Jurkat, Clone E6-1 (cell line): Measurements from ENCODE around the gene ZIC1.

Source experiments
- DNase-seq: peaks from one replicate; pipeline ENCODE4 v3.0.0-alpha.2; 2011; ENCODE audit warnings: low read depth, low spot score
- H3K4me3 ChIP-seq: 2 replicates; pipeline ENCODE4 v1.5.1; 2011; ENCODE audit warnings: mild to moderate bottlenecking, low read length, control low read depth, moderate library complexity

ZIC1 gene

DNA sequence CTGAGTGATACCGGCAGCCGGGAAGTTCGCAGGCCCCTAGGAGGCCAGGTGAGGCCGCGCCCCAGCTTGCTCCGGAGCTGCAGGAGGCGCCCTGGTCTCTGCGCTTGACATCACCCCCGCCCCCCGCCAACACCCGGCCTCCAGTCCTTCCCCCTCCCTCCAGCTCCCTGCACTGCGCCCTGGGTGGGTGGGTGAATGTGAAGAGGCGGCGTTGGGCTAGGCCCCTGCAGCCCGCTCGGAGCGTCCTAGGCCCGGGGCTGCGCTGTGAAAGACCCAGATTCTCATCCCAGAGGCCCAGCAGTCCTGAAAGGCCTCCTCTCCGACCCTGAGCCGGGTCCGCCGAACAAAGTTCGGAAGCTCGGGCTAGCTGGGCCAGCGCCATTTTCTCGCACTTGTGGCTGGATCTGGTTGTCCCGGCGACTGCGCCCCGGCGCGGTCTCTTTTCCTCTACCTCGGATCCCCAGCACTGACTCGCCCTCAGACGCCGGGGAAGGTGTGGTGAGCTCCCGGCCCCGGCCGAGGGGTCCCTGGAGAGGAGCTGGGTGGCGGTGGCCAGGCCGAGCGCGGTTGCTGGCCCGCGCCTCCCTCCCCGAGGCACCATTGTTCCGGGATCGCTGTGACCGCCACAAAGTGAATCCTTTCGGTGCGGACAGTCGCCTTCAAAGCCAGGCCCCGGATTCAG lies 15.8 kb upstream of the ZIC1 start:
- DNase-seq = no peak
- no peak overlapping the region for H3K4me3 ChIP-seq

DNA sequence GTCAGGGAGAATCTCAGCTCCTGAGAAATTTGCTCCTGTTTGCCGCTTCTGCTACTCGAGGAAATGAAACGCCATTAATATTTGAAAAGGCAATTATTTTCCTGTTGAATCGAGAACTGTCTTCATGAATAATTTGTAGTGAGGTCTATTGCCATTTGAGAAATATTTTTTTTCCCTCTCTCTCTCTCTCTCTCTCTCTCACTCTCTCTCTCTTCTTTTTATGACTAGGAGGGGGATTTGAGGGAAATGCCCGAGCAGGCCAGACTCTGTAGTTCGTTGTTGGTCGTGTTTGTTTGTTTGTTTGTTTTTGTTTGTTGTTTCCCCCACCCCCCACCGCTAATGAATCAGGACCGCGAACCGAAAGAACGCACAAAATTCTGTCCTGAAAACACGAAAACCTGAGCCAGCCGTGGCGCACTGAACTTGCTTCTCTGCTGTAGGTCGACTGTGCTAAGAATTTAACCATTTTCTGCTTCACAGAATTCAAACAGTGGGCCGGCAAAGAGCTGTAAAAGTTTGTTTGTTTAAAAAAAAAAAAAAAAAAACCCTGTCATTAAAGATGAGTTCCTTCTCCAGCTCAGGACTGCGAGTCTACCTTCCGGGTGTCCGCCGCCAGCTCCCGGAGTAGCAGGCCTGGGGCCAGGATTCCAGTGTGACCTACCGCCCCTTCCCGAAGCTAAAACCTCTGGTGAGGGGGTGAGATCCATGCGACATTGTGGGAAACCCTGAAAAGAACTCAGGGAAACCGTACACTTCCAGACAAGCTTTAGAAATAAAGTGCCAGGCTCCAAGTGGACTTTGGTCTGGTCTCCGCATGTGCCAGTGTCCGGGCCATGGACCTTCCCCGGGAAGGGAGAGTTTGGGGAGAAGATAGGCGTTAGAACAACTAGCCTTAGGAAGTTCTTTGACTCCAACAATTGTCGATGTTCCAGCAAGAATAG lies 15.0 kb upstream of the ZIC1 start:
- DNase-seq = no peak
- no peak overlapping the region for H3K4me3 ChIP-seq

DNA sequence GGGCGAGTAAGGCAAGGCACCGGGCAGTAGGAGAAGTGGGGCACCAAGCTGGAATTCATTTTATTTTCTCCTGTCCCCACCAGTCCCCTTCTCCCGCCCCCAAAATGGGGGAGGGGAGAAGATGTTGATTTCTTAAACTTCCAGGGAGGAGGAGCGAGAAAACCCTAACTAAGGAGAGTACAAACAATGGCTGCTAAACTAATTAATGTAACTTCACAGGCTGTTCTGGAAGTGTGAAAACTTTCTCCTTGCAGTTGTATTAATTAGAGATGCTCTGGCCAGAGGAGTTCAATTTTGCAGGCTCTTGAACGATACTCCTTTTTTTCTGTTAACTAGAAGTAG lies 14.3 kb upstream of the ZIC1 start:
- no peak overlapping the region for H3K4me3 ChIP-seq
- DNase-seq = no peak

DNA sequence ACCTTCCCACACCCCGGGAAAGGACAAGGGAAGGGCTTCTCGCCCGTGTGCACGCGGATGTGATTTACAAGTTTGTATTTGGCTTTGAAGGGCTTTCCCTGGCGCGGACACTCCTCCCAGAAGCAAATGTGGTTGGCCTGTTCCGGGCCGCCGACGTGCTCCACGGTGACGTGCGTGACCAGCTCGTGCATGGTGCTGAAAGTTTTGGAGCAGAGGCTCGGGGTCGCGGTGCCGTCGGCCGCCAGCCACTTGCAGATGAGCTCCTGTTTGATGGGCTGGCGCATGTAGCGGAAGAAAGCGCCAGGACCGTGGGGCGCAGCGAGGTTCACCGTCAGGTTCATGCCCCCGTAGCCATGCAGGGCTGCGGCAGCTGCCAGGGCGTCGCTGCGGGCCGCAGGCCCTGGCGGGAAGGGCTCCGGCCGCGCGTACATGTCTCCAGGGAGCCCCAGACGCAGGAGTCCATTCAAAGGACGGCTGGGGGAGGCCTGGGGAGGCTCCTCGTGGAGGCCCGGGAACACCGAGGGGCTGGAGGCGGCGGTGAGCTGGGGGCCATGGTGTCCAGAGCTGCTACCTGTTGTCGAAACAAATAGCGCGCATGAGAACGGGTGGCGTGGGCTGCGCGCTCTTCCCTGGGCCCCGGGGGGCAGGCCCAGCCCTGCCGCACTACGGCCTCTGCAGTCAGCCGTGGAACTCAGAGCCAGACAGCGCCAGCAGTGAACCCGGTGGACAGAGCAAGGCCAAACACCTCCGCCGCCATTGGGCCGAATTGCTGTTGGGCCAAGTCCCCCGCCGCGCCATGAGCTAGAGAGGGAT lies 13.1 kb upstream of the ZIC1 start:
- H3K4me3 ChIP-seq = no peak overlapping the region
- DNase-seq = no peak

DNA sequence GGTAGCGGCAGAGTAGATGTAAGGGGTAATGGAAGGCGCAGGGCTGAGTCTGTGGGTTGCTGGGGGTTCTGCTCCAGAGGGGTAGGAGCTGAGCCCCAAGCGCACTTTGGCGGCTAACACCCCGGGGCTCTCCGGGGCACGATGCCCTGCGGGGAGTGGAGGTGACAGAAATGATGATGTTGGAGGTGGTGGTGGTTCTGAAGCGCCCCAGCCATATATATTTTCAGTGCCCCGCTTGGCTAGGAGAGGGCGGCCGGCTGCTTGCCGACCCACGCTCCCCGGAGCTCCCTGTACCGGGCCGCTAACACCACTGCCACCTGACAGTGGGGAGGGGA lies 12.5 kb upstream of the ZIC1 start:
- no peak overlapping the region for H3K4me3 ChIP-seq
- DNase-seq = no peak

GRCh38 chr3:147397155-147397874 lies 11.8 kb upstream of the ZIC1 start:
- no peak overlapping the region for H3K4me3 ChIP-seq
- DNase-seq = no peak

GRCh38 chr3:147397875-147398812 lies 11.0 kb upstream of the ZIC1 start:
- no peak for DNase-seq
- H3K4me3 ChIP-seq = no peak overlapping the region

DNA sequence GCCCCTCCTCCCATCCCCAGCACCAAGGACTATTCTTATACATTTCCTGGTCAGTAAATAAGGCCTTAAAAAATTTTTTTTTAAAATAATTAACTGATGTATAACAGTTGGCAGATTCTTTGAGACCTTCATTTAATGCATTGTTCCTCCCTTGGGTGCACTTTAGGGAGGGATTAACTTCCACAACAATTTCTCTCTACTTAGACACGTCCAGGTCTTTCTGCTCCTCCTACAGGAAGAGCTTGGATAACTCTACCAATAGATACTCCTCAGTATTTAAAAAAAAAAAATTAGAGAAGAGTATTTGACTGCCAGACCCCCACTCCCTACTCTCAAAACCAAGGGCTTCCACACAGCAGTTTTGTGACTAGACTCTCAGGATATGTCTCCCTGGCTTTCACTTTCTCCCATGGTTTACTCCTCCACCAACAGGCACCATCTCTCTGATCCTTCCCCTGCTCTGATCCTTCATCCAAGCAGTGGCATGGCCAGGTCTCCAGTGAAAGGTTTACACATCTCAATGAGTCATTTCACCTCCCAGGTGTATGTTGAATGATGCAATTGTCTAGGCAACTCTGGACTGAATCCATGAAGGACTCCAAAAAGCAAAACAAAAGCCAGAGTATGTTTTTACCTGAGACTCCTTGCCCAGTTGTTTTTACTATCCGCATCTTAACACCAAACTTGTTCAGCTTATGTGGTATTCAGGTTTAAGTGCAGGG lies 10.2 kb upstream of the ZIC1 start:
- no peak for DNase-seq
- no peak overlapping the region for H3K4me3 ChIP-seq

DNA sequence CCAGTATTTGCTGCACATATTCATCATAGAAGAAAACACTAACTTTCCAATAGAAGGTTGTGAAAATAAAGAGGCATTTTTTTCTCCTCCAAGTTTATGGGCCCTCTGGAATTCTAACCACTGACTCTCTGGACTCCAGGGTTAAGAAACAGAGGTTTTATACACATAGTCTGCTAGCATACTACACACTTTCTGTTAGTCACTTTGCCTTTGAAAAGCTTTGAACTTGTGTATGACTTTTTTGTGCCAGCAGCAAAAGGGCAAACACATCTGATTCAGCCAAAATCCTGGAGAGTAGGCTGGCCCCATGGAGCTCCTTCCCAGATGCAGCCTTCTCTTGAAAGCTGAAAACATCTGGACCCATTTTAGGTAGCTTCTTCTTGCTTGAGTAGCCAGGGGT lies 9.1 kb upstream of the ZIC1 start:
- no peak for DNase-seq

DNA sequence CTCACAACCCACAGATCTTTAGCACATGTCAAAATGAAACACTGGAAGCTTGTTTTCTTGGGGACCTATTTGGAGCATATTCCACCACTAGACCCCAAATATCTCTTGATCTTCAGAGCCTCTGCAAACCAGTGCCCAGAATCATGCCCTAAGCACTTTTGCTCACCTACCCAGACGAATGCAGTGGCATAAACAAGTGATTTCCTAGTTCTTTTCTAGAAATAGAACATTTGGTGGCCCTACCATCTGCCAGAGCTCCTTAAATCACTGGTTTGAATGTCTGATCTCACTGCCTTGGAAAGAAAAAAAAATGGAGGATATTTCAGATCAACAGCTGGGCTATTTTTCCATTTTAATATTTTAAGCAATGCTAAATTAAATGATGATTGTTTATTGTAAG lies 8.2 kb upstream of the ZIC1 start:
- DNase-seq = no peak
- H3K4me3 ChIP-seq = no peak overlapping the region

More for the DNA sequence above, 9.1 kb upstream of the ZIC1 start:
- H3K4me3 ChIP-seq = no peak overlapping the region

GRCh38 chr3:147401421-147401820 lies 7.7 kb upstream of the ZIC1 start:
- no peak overlapping the region for H3K4me3 ChIP-seq
- no peak for DNase-seq

GRCh38 chr3:147402159-147402558 lies 7.0 kb upstream of the ZIC1 start:
- H3K4me3 ChIP-seq = no peak overlapping the region
- no peak for DNase-seq

DNA sequence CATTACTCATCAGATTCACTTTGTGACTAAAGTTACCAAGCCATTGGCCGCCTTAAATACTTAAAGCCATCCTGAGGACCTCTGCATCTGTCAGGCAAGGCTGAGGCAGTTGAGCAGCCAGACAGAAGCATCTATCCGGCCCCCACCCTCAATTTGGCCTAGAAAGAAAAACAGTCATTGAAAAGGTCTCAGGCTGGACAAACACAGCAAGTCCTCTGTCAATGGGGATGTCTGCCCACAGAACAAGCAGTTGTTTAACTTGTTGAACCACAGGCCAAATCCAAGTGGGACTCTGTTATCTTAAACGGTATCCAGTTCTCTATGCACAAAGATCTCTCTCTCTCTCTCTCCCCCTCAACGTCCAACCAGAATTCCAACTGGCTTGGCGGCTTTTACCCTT lies 5.7 kb upstream of the ZIC1 start:
- DNase-seq = no peak
- H3K4me3 ChIP-seq = no peak overlapping the region

DNA sequence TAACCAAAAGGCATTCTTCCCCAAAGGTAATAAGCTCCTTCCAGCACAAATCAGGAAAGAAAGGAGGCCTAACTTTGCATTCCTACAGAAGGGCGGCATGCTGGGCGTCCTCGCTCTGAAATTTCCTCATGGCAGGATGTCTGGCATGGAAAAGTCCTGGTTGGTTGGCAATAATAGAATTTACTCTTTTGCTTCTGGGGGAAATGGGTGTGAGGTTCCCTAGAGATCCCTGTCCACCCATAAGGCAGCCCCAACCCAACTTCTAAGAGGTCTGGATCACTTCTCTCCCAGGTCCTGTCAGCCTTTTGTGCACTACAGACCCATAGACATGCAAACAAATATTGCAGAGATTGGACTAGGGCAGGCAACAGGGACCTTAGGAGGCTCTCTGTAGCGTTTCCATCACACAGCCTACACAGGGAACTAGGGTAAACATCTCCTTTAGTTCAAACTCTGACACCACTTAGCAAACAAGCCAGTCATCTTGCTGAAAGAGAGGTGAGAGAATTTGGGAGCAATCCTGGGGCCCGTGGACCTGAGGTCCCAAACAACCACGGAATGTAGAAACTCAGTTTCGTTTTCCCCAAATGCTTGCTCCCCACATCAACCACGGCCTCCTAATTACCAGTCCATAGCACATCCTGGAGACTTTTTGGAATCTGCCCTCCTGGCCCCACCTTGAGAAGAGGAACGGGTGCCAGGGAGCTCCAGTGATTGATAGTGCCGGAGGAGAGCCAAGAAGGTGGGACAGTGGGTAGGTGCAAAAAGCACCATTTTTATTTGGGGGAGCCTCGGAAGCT lies 5.0 kb upstream of the ZIC1 start:
- no peak for DNase-seq
- no peak overlapping the region for H3K4me3 ChIP-seq

DNA sequence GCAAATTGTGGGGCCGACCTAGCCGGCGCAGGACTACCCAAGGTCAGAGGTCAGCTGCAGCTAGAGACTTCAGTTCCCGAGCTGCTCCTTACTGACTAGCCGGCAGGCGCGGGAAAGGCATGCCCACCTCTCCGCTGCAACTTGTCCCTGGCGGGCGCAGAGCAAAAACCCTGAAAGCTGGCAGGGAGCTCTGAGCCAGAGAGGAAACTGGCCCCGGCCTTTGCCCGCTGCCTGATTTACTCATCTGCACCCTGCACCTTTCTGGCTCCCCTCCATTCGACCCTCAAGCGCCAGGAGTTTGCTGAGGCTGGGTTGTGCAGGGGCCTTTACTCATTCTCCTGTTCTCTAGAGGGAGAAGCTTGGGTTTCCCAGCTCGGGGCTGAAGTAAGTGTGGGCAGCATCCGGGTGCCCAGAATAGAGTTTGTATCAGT lies 4.3 kb upstream of the ZIC1 start:
- H3K4me3 ChIP-seq = no peak overlapping the region
- no peak for DNase-seq

GRCh38 chr3:147405231-147406027 lies 3.7 kb upstream of the ZIC1 start:
- no peak overlapping the region for H3K4me3 ChIP-seq
- no peak for DNase-seq
